Measurements from ENCODE around the gene FEZ2.
"Not testable (repeated sequence)": the region's sequence is repeated elsewhere in the genome, so short reads cannot be mapped to it uniquely, and the experiment has no call there.

Gene FEZ2
- total RNA-seq: 8.8 to 16.6 (median 13.5) reads per million in 4 donors

- DNase-seq: peak; percentile 31 to 74 (median 42)
Observed at GRCh38 chr2:36597532-36598377, at the start of gene FEZ2. Gene FEZ2 (minus strand): TSS chr2:36598168. CDS start chr2:36598142, 26 bp downstream.

GRCh38 chr2:36634981-36635597, 37.1 kb upstream of the FEZ2 start:
- DNase-seq: no peak

- DNase-seq: no peak
Observed at GRCh38 chr2:36633470-36634092, 35.6 kb upstream of the FEZ2 start.

- DNase-seq: no peak
Observed at GRCh38 chr2:36626756-36627155, 28.8 kb upstream of the FEZ2 start.

GRCh38 chr2:36626071-36626470, 28.1 kb upstream of the FEZ2 start:
- DNase-seq: no peak

GRCh38 chr2:36625304-36625703, 27.3 kb upstream of the FEZ2 start:
- DNase-seq: no peak

GRCh38 chr2:36620321-36620720, 22.4 kb upstream of the FEZ2 start:
- DNase-seq: no peak

GRCh38 chr2:36618381-36618780, 20.4 kb upstream of the FEZ2 start:
- peak in 1 of 5 donors; percentile 23 for DNase-seq

GRCh38 chr2:36616947-36617346, 19.0 kb upstream of the FEZ2 start:
- no peak for DNase-seq

GRCh38 chr2:36615222-36615621, 17.3 kb upstream of the FEZ2 start:
- no peak for DNase-seq

GRCh38 chr2:36613801-36614200, 15.8 kb upstream of the FEZ2 start:
- DNase-seq: no peak

- DNase-seq: no peak
Observed at GRCh38 chr2:36611316-36611990, 13.5 kb upstream of the FEZ2 start.

- no peak for DNase-seq
Observed at GRCh38 chr2:36609507-36609906, 11.5 kb upstream of the FEZ2 start.

- DNase-seq: no peak
Observed at GRCh38 chr2:36607947-36608346, 10.0 kb upstream of the FEZ2 start.

GRCh38 chr2:36606925-36607324, 9.0 kb upstream of the FEZ2 start:
- no peak for DNase-seq

GRCh38 chr2:36605273-36605672, 7.3 kb upstream of the FEZ2 start:
- DNase-seq: no peak

- DNase-seq: not testable (repeated sequence)
Observed at GRCh38 chr2:36603629-36604028, 5.7 kb upstream of the FEZ2 start.

GRCh38 chr2:36597003-36597531, 901 bp downstream of the FEZ2 start:
- DNase-seq: no peak

GRCh38 chr2:36596397-36596796, 1.6 kb downstream of the FEZ2 start:
- no peak for DNase-seq

- DNase-seq: no peak
Observed at GRCh38 chr2:36594849-36595248, 3.1 kb downstream of the FEZ2 start.

GRCh38 chr2:36589230-36589630, 8.7 kb downstream of the FEZ2 start:
- DNase-seq: no peak

GRCh38 chr2:36587556-36587955, 10.4 kb downstream of the FEZ2 start:
- no peak for DNase-seq

- DNase-seq: no peak
Observed at GRCh38 chr2:36587101-36587500, 10.9 kb downstream of the FEZ2 start.
